SK-N-SH (cell line): ENCODE results near the gene SLC5A7. TPM values are rescaled to one million over a fixed set of nuclear protein-coding genes. Genes with fewer than 3 reads are reported as not detected.

Experiments
- CTCF ChIA-PET: fragments of 300-600, 350-600 bp; formaldehyde crosslinking; extraction: SDS; loops from one replicate; lab custom pipeline; 2021; lab: Yijun Ruan, JAX
- POLR2A ChIA-PET: fragments of 350-600 bp; sonication (Branson Sonifier 250); formaldehyde crosslinking; extraction: SDS; loops from one replicate; lab custom pipeline; 2020; ENCODE audit warnings: antibody characterized with exemption, inconsistent platforms; lab: Yijun Ruan, JAX
- DNase-seq: peaks from one replicate; pipeline ENCODE4 v3.0.0; 2012
- H2AFZ ChIP-seq: fragments of 200-600 bp; sonication (generic); 2 replicates; pipeline ENCODE4 v1.8.1; 2016; ENCODE audit warnings: antibody characterized with exemption, mild to moderate bottlenecking, low read depth
- H3F3A ChIP-seq: fragments of 200-600 bp; sonication (generic); replicated peaks from 2 replicates; pipeline ENCODE3; 2016; ENCODE audit warnings: antibody characterized with exemption, mild to moderate bottlenecking; ENCODE audit not compliant: insufficient read depth
- H3K27ac ChIP-seq, 2 experiments: fragments of 200-500 bp in 1 of 2; fragments of 200-600 bp in 1 of 2; sonication (Bioruptor generic) in 1 of 2; sonication (generic), shearing (Covaris generic) in 1 of 2; 2 replicates each; pipeline versions ENCODE4 v1.5.1 to v1.6.1; 2014 to 2016; ENCODE audit warnings: low read depth in 2 of 2, inconsistent platforms in 1 of 2, low read length in 1 of 2, mild to moderate bottlenecking in 1 of 2, mixed read lengths in 1 of 2
- H3K27me3 ChIP-seq: fragments of 200-600 bp; sonication (generic), shearing (Covaris generic); 2 replicates; pipeline ENCODE4 v1.6.1; 2016; ENCODE audit warnings: mixed run types; ENCODE audit not compliant: insufficient read depth
- H3K36me3 ChIP-seq, 2 experiments: fragments of 200-500 bp in 1 of 2; fragments of 200-600 bp in 1 of 2; sonication (Bioruptor generic) in 1 of 2; sonication (generic) in 1 of 2; replicated peaks in 1 of 2; 2 replicates each; pipeline versions ENCODE3 to v1.5.1; 2014 to 2016; ENCODE audit warnings: low read length in 1 of 2, mild to moderate bottlenecking in 1 of 2; ENCODE audit not compliant: insufficient read depth in 2 of 2, control insufficient read depth in 1 of 2
- H3K4me1 ChIP-seq, 2 experiments: fragments of 200-500 bp in 1 of 2; fragments of 200-600 bp in 1 of 2; sonication (Bioruptor generic) in 1 of 2; sonication (generic), shearing (Covaris generic) in 1 of 2; 2 replicates each; pipeline versions ENCODE4 v1.5.1 to v1.6.1; 2014 to 2016; ENCODE audit warnings: low read depth in 1 of 2, low read length in 1 of 2, mixed run types in 1 of 2; ENCODE audit not compliant: insufficient read depth in 2 of 2, control insufficient read depth in 1 of 2
- H3K4me2 ChIP-seq: fragments of 200-600 bp; sonication (generic), shearing (Covaris generic); 2 replicates; pipeline ENCODE4 v1.6.1; 2017; ENCODE audit warnings: mixed run types
- H3K4me3 ChIP-seq, 2 experiments: fragments of 200-500 bp in 1 of 2; fragments of 200-600 bp in 1 of 2; sonication (Bioruptor generic) in 1 of 2; sonication (generic), shearing (Covaris generic) in 1 of 2; 2 replicates each; pipeline versions ENCODE4 v1.5.1 to v1.8.1; 2014 to 2016; ENCODE audit warnings: low read depth in 2 of 2, inconsistent platforms in 1 of 2, low read length in 1 of 2, mild to moderate bottlenecking in 1 of 2, mixed read lengths in 1 of 2, moderate library complexity in 1 of 2
- H3K79me2 ChIP-seq: fragments of 200-600 bp; sonication (generic); 2 replicates; pipeline ENCODE4 v1.8.1; 2017; ENCODE audit warnings: mild to moderate bottlenecking; ENCODE audit not compliant: insufficient read depth
- H3K9ac ChIP-seq: fragments of 200-600 bp; sonication (generic); 2 replicates; pipeline ENCODE4 v1.6.1; 2017; ENCODE audit warnings: mixed run types
- H3K9me2 ChIP-seq: fragments of 200-600 bp; sonication (generic); 2 replicates; pipeline ENCODE4 v1.6.1; 2017; ENCODE audit warnings: mixed run types
- H3K9me3 ChIP-seq: fragments of 200-600 bp; sonication (generic); 2 replicates; pipeline ENCODE4 v1.6.1; 2017; ENCODE audit warnings: mixed run types, mild to moderate bottlenecking, moderate library complexity
- H4K20me1 ChIP-seq: fragments of 200-600 bp; sonication (generic); 2 replicates; pipeline ENCODE4 v1.6.1; 2017; ENCODE audit warnings: mild to moderate bottlenecking, mixed run types; ENCODE audit not compliant: insufficient read depth
- CHD2 ChIP-seq: fragments of 150-350 bp; IDR thresholded peaks from 2 replicates; pipeline ENCODE4 v1.6.1; 2018; ENCODE audit warnings: low read length; ENCODE audit not compliant: partially characterized antibody
- GABPA ChIP-seq: IDR thresholded peaks from 2 replicates; pipeline ENCODE4 v1.4.0; 2012; ENCODE audit warnings: low read depth, mild to moderate bottlenecking
- JUND ChIP-seq: IDR thresholded peaks from 2 replicates; pipeline ENCODE4 v1.4.0; 2012
- MEF2A ChIP-seq: IDR thresholded peaks from 2 replicates; pipeline ENCODE4 v1.4.0; 2012; ENCODE audit warnings: low read depth, borderline replicate concordance
- MXI1 ChIP-seq: IDR thresholded peaks from 2 replicates; pipeline ENCODE4 v1.6.1; 2012; ENCODE audit warnings: mild to moderate bottlenecking, low read depth, low read length, improper control_type of control experiment
- RCOR1 ChIP-seq: fragments of 150-350 bp; IDR thresholded peaks from 2 replicates; pipeline ENCODE4 v1.6.1; 2017; ENCODE audit warnings: antibody characterized with exemption, low read length
- RXRA ChIP-seq: IDR thresholded peaks from 2 replicates; pipeline ENCODE4 v1.4.0; 2012; ENCODE audit warnings: low read depth, mild to moderate bottlenecking, borderline replicate concordance
- SMC3 ChIP-seq: IDR thresholded peaks from 2 replicates; pipeline ENCODE4 v1.6.1; 2012; ENCODE audit warnings: low read depth, low read length, improper control_type of control experiment
- TEAD4 ChIP-seq: IDR thresholded peaks from 2 replicates; pipeline ENCODE4 v1.4.0; 2012; ENCODE audit warnings: mild to moderate bottlenecking, borderline replicate concordance; ENCODE audit not compliant: insufficient read depth
- WGBS: methylation state at CpG from one replicate; pipeline ENCODE4 v1.1.6; 2017; ENCODE audit warnings: low lambda C conversion rate; 5-methylcytosine and 5-hydroxymethylcytosine counted together
- polyA plus RNA-seq, 3 experiments: library from polyadenylated mRNA; depleted of rRNA; stranded (reverse); fragments of >200 nt; gene quantifications; 2 replicates each; pipeline ENCODE4 v1.2.3, GENCODE V29; 2012
- TF ChIP-seq, protein P1 (sequence below): IDR thresholded peaks from 2 replicates; pipeline ENCODE4 v1.6.1; 2012; ENCODE audit warnings: mild to moderate bottlenecking, low read depth, low read length, moderate library complexity
- TF ChIP-seq, protein P2 (sequence below): IDR thresholded peaks from 2 replicates; pipeline ENCODE4; 2012
- TF ChIP-seq, protein P3 (sequence below): fragments of 150-350 bp; IDR thresholded peaks from 2 replicates; pipeline ENCODE4 v1.6.1; 2016; ENCODE audit warnings: mild to moderate bottlenecking, low read depth, low read length
- TF ChIP-seq, protein P4 (sequence below): IDR thresholded peaks from 2 replicates; pipeline ENCODE4 v1.4.0; 2012; ENCODE audit warnings: low read depth, borderline replicate concordance

SLC5A7 gene
- polyA plus RNA-seq, 1 of the 3 experiments (the other 2 are of a cell fraction) = 0.12 TPM

- H3K4me3 ChIP-seq = no peak overlapping the region
- H3K27me3 ChIP-seq = no peaks in the 10 kb centered on the region
- H3K9me2 ChIP-seq = no peaks in the 10 kb centered on the region
- no peaks in the 10 kb centered on the region for H3K9me3 ChIP-seq
- H3K4me2 ChIP-seq = no peak overlapping the region
- POLR2A ChIA-PET = no interaction called here
- CTCF ChIA-PET = no interaction called here
- H3K27ac ChIP-seq = no peak overlapping the region
- TF ChIP-seq TEAD4 (no peak), CHD2 (no peak), RXRA (no peak), GABPA (no peak), MEF2A (no peak), MXI1 (no peak), JUND (no peak), RCOR1 (no peak), SMC3 (no peak)
- TF ChIP-seq, protein P1, sequence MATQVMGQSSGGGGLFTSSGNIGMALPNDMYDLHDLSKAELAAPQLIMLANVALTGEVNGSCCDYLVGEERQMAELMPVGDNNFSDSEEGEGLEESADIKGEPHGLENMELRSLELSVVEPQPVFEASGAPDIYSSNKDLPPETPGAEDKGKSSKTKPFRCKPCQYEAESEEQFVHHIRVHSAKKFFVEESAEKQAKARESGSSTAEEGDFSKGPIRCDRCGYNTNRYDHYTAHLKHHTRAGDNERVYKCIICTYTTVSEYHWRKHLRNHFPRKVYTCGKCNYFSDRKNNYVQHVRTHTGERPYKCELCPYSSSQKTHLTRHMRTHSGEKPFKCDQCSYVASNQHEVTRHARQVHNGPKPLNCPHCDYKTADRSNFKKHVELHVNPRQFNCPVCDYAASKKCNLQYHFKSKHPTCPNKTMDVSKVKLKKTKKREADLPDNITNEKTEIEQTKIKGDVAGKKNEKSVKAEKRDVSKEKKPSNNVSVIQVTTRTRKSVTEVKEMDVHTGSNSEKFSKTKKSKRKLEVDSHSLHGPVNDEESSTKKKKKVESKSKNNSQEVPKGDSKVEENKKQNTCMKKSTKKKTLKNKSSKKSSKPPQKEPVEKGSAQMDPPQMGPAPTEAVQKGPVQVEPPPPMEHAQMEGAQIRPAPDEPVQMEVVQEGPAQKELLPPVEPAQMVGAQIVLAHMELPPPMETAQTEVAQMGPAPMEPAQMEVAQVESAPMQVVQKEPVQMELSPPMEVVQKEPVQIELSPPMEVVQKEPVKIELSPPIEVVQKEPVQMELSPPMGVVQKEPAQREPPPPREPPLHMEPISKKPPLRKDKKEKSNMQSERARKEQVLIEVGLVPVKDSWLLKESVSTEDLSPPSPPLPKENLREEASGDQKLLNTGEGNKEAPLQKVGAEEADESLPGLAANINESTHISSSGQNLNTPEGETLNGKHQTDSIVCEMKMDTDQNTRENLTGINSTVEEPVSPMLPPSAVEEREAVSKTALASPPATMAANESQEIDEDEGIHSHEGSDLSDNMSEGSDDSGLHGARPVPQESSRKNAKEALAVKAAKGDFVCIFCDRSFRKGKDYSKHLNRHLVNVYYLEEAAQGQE = no peak
- TF ChIP-seq, protein P2, sequence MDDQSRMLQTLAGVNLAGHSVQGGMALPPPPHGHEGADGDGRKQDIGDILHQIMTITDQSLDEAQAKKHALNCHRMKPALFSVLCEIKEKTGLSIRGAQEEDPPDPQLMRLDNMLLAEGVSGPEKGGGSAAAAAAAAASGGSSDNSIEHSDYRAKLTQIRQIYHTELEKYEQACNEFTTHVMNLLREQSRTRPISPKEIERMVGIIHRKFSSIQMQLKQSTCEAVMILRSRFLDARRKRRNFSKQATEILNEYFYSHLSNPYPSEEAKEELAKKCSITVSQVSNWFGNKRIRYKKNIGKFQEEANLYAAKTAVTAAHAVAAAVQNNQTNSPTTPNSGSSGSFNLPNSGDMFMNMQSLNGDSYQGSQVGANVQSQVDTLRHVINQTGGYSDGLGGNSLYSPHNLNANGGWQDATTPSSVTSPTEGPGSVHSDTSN = no peak
- TF ChIP-seq, protein P3, sequence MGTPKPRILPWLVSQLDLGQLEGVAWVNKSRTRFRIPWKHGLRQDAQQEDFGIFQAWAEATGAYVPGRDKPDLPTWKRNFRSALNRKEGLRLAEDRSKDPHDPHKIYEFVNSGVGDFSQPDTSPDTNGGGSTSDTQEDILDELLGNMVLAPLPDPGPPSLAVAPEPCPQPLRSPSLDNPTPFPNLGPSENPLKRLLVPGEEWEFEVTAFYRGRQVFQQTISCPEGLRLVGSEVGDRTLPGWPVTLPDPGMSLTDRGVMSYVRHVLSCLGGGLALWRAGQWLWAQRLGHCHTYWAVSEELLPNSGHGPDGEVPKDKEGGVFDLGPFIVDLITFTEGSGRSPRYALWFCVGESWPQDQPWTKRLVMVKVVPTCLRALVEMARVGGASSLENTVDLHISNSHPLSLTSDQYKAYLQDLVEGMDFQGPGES = no peak
- TF ChIP-seq, protein P4, sequence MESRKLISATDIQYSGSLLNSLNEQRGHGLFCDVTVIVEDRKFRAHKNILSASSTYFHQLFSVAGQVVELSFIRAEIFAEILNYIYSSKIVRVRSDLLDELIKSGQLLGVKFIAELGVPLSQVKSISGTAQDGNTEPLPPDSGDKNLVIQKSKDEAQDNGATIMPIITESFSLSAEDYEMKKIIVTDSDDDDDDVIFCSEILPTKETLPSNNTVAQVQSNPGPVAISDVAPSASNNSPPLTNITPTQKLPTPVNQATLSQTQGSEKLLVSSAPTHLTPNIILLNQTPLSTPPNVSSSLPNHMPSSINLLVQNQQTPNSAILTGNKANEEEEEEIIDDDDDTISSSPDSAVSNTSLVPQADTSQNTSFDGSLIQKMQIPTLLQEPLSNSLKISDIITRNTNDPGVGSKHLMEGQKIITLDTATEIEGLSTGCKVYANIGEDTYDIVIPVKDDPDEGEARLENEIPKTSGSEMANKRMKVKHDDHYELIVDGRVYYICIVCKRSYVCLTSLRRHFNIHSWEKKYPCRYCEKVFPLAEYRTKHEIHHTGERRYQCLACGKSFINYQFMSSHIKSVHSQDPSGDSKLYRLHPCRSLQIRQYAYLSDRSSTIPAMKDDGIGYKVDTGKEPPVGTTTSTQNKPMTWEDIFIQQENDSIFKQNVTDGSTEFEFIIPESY = no peak
- no peaks in the 10 kb centered on the region for H3F3A ChIP-seq
- DNase-seq = no peak
- no peak overlapping the region for H2AFZ ChIP-seq
- no peak overlapping the region for H3K9ac ChIP-seq
- H3K4me1 ChIP-seq = no peaks in the 10 kb centered on the region
- no peaks in the 10 kb centered on the region for H3K79me2 ChIP-seq
- 46% methylated on average over 1 of the region's 1 CpG for WGBS
- H3K36me3 ChIP-seq = no peaks in the 10 kb centered on the region
- H4K20me1 ChIP-seq = no peaks in the 10 kb centered on the region
These were observed 5.7 kb downstream of the SLC5A7 start for GRCh38 chr2:107992069-107992468.
